ENCODE measurements around the gene TMEM221.
"Not testable (repeated sequence)": the region's sequence is repeated elsewhere in the genome, so short reads cannot be mapped to it uniquely, and the experiment has no call there.

The TMEM221 gene

GRCh38 chr19:17475011-17475540 lies 26.6 kb upstream of the TMEM221 start:
- in situ Hi-C loops (cut with HindIII; ENCODE audit: low sequenced_read_pairs), result not testable (repeated sequence)

DNA sequence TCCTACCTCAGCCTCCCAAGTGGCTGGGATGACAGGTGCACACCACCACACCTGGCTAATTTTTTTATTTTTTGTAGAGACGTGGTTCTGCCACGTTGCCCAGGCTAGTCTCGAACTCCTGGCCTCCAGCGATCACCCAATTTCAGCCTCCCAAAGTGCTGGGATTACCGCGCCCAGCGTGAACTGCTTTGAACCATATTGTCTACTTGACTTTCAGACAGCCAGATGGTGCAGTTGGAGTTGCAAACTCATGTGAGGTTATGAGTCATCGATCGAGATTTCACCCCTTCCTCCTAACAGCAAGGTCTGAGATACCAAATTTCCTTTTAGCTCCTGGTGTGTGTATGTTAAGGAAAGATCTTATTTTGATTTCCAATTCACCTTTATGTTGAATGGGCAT lies 24.6 kb upstream of the TMEM221 start:
- in situ Hi-C loops (cut with HindIII; ENCODE audit: low sequenced_read_pairs), result no loop called here

DNA sequence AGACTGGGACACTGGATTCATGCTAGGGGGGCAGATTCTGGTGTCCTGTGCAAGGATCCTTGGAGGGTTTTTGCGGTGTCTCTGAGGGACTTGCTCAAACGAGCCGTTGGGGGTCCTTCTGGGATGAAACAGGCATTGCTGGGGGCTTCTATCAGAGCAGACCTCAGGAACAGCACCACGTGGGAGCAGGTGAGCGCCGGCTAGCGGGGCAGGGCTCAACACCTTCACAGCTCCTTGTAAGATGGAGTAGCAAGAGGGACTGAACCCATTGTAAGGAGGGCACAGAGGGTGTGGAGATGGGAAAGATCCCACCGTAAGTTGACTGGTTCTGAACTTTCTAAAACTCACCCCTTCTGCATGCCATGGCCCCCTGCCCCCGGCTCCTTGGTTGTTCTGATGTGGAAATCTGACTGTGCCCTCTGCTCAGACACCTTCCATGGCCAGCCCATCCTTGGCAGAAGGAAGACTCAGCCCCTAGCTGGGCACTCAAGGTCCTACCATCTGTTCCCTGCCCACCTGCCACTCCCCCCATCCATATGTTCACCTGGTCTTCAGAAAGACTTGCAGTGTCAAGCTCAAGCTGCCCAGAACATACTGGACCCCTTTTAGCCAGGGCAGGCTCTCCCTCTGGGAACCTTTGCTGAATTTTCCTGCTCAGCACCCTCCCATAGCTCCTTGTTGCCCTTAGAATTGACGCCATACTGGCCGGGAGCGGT lies 23.1 kb upstream of the TMEM221 start:
- in situ Hi-C loops (cut with HindIII; ENCODE audit: low sequenced_read_pairs), result no loop called here

GRCh38 chr19:17470068-17470841 lies 21.8 kb upstream of the TMEM221 start, which contains the start of gene SLC27A1:
Gene SLC27A1, plus strand, starts transcription at chr19:17470524. Its CDS starts 17 bp downstream, at chr19:17470541.
- in situ Hi-C loops (cut with HindIII; ENCODE audit: low sequenced_read_pairs), result no loop called here

GRCh38 chr19:17469481-17470067 lies 21.1 kb upstream of the TMEM221 start:
- in situ Hi-C loops (cut with HindIII; ENCODE audit: low sequenced_read_pairs), result no loop called here

DNA sequence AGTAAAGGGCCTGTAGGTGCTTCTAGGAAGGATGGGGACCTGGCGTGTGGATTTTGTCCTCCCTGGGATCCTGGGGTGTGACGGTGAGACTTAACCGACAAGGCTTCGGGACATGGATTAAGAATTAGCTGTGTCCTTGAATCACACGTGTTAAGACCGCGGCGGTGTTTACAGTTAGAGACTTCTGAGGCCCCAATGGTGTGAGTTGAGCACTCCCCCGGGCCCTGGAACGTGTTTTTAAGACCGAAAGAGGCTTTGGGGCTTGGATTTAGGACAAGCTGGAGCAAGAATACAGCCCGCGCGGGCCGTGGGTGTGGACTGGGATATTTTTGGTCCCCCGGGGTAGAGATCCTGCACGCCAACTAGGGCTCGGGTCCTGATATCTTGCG lies 20.6 kb upstream of the TMEM221 start:
- in situ Hi-C loops (cut with HindIII; ENCODE audit: low sequenced_read_pairs), result no loop called here

- in situ Hi-C loops (cut with HindIII; ENCODE audit: low sequenced_read_pairs), result no loop called here
Observed at GRCh38 chr19:17468302-17469091, 20.0 kb upstream of the TMEM221 start.

GRCh38 chr19:17467471-17468301 lies 19.2 kb upstream of the TMEM221 start:
- in situ Hi-C loops (cut with HindIII; ENCODE audit: low sequenced_read_pairs), result no loop called here

DNA sequence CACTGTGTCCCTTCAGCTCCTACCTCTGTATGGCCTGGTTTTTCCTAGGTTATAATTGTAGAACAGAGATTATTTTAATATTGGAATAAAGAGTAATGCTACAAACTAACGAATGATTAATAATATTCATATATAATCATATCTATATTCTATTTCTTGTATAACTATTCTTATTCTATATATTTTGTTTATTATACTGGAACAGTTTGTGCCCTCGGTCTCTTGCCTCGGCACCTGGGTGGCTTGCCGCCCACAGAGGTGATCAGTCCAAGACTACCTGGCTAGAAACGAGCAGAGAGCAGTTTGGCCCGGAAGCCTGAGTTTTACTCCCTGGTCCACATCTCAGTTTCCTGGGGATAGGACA lies 18.0 kb upstream of the TMEM221 start:
- in situ Hi-C loops (cut with HindIII; ENCODE audit: low sequenced_read_pairs), result no loop called here

GRCh38 chr19:17460372-17461230 lies 12.1 kb upstream of the TMEM221 start, which contains the start of gene NXNL1:
Gene NXNL1, minus strand, starts transcription at chr19:17460926. Its CDS starts 57 bp downstream, at chr19:17460869.
- in situ Hi-C loops (cut with HindIII; ENCODE audit: low sequenced_read_pairs), result no loop called here

DNA sequence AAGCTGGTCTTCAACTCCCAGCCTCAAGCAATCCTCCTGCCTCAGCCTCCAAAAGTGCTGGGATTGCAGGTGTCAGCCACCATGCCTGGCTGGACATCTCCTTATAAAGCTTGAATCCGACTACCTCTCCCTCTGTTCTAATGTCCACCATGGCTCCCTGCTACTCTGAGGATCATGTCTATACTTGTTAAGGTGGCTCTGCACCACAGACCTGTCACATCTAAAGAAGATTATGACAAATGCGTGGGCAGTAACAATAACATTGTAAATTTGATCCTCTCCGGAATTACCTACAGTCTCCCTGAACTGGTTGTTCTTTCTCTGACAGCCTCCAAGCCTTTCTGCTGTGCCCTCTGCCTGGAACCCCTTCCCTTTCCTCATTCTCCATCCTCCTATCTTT lies 10.5 kb upstream of the TMEM221 start:
- in situ Hi-C loops (cut with HindIII; ENCODE audit: low sequenced_read_pairs), result no loop called here

- in situ Hi-C loops (cut with HindIII; ENCODE audit: low sequenced_read_pairs), result no loop called here
Observed at GRCh38 chr19:17457616-17458015, 9.1 kb upstream of the TMEM221 start.

DNA sequence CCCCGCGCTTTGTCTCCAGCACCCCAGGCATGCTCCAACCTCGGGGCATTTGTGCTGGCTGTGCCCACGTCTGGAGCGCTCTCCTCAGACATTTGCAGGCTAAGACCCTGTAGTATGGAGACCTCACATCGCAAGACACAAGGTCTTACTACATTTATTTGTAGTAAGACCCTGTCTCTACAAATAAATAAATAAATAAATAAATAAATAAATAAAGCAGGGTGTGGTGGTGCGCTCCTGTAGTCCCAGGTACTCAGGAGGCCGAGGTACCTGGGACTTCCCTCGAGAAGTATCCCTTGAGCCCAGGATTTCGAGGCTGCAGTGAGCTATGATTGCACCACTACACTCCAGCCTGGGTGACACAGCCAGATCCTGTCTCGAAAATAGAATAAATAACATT lies 7.7 kb upstream of the TMEM221 start:
- in situ Hi-C loops (cut with HindIII; ENCODE audit: low sequenced_read_pairs), result no loop called here

GRCh38 chr19:17455308-17456123 lies 7.0 kb upstream of the TMEM221 start:
- in situ Hi-C loops (cut with HindIII; ENCODE audit: low sequenced_read_pairs), result no loop called here

DNA sequence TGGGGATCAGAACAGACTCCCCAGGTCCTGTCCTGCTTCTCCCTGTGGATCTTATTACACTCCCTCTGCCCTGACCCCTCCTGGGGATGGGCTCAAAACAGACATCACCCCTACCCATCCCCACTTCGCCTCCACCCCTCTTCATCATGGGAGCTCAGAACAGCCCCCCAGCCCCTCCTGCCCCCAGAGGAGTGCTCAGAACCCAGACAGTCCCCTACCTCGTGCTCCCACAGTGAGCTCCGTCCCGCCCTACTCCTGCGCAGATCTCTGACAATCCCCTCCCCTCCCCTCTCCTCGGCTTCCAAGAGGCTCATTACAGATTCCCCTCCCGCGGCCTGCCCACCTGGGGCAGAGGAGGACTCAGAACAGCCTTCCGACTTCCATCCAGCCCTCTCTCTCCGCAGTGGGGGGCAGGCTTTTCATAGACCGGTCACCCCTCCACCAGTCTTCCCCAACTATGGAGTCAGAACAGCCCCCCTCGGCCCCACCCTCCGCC lies 6.2 kb upstream of the TMEM221 start:
- in situ Hi-C loops (cut with HindIII; ENCODE audit: low sequenced_read_pairs), result no loop called here

- in situ Hi-C loops (cut with HindIII; ENCODE audit: low sequenced_read_pairs), result no loop called here
Observed at GRCh38 chr19:17451820-17452219, 3.4 kb upstream of the TMEM221 start.

DNA sequence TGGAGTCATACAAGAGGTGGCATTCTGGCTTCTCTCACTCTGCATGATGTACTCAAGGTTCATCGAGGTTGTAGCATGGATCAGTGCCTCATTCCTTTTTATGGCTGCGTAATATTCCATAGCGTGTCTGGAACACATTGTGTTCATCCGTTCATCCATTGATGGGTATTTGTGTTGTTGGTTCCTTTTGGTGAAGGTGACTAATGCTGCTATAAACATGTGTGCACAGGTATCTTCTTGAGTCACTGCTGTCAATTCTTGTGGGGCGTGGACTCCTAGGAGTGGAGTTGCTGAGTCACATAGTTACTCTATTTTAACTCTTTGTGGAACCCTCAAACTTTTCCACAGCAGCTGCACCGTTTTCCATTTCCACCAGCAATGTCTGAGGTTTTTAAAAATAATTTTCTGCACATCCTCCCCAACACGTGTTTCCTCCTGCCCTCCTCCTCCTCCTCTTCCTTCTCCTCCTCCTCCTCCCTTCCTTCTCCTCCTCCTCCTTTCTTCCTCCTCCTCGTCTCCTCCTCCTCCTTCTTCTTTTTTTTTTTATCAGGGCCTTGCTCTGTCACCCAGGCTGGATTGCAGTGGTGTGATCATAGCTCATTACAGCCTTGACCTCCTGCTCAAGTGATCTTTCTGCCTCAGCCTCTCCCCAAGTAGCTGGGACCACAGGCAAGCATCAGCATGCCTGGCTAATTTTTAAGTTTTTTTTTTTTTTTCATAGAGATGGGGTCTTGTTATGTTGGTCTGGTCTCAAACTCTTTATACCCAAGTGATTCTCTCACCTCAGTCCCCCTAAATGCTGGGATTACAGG lies 2.0 kb upstream of the TMEM221 start:
- in situ Hi-C loops (cut with HindIII; ENCODE audit: low sequenced_read_pairs), result no loop called here
